A549 (cell line): ENCODE measurements around the gene SLC6A17.

Experiments
- CTCF ChIP-seq: fragments of >200 bp; sonication (Bioruptor Twin); formaldehyde crosslinking; IDR thresholded peaks from 3 replicates; pipeline ENCODE4 v1.5.1; 2016
- EP300 ChIP-seq, 2 experiments: fragments of >200 bp; sonication (Bioruptor Twin); formaldehyde crosslinking; IDR thresholded peaks; 2 replicates in 1 of 2; 3 replicates in 1 of 2; pipeline ENCODE4 v1.6.1; 2016 to 2017
- HDAC2 ChIP-seq: fragments of 200-600 bp; sonication (generic); IDR thresholded peaks from 2 replicates; pipeline ENCODE4 v1.6.1; 2016
- HMGXB4 ChIP-seq: fragments of 250-450 bp; sonication (Bioruptor Pico); IDR thresholded peaks from 2 replicates; pipeline ENCODE4 v1.5.0; 2021; ENCODE audit warnings: mild to moderate bottlenecking, moderate library complexity, borderline replicate concordance
- JUN ChIP-seq, 2 experiments: fragments of >200 bp; sonication (Bioruptor Twin); formaldehyde crosslinking; IDR thresholded peaks; 2 replicates in 1 of 2; 3 replicates in 1 of 2; pipeline ENCODE4 v1.6.1; 2016 to 2017
- MAFK ChIP-seq: fragments of 450-650 bp; IDR thresholded peaks from 2 replicates; pipeline ENCODE4 v1.6.1; 2014; ENCODE audit not compliant: partially characterized antibody
- MAX ChIP-seq: IDR thresholded peaks from 2 replicates; pipeline ENCODE4 v1.6.1; 2012
- POLR2A ChIP-seq: IDR thresholded peaks from 2 replicates; pipeline ENCODE4 v1.6.1; 2012; ENCODE audit warnings: mild to moderate bottlenecking, low read length
- RAD21 ChIP-seq, 2 experiments: fragments of >200 bp in 1 of 2; sonication (Bioruptor Twin) in 1 of 2; formaldehyde crosslinking in 1 of 2; IDR thresholded peaks in 1 of 2; conservative IDR thresholded peaks in 1 of 2; 2 replicates in 1 of 2; 3 replicates in 1 of 2; pipeline ENCODE4 v1.6.1; 2012 to 2018; ENCODE audit warnings: inconsistent platforms in 1 of 2
- RFX5 ChIP-seq: fragments of 450-650 bp; IDR thresholded peaks from 2 replicates; pipeline ENCODE4 v1.7.1; 2014; ENCODE audit warnings: antibody characterized with exemption, mild to moderate bottlenecking, moderate library complexity
- SMC3 ChIP-seq: fragments of >200 bp; sonication (Bioruptor Twin); formaldehyde crosslinking; IDR thresholded peaks from 3 replicates; pipeline ENCODE4 v1.6.1; 2018; ENCODE audit warnings: inconsistent platforms
- SREBF2 ChIP-seq: fragments of 450-650 bp; IDR thresholded peaks from 2 replicates; pipeline ENCODE4 v1.6.1; 2014; ENCODE audit warnings: mild to moderate bottlenecking, moderate library complexity
- TP53 ChIP-seq: fragments of 250-450 bp; sonication (Bioruptor Pico); IDR thresholded peaks from 2 replicates; pipeline ENCODE4 v1.5.0; 2021; ENCODE audit warnings: mild to moderate bottlenecking, moderate library complexity

- TF ChIP-seq MAX (no peak), CTCF (peak; percentile 81), JUN (IDR thresholded peaks at IDR 0.05) (no peak), SREBF2 (no peak), RAD21 (conservative IDR thresholded peaks at IDR 0.05 in 1 of 2, IDR thresholded peaks at IDR 0.05 in 1 of 2) (peak; percentile 87 to 89), MAFK (no peak), HMGXB4 (CRISPR knock-in tag) (no peak), SMC3 (peak; percentile 93), RFX5 (no peak), EP300 (IDR thresholded peaks at IDR 0.05) (no peak), HDAC2 (no peak), TP53 (no peak), POLR2A (no peak)
Measured at GRCh38 chr1:110207831-110208230, 57.5 kb downstream of the SLC6A17 start.
